Upper lobe of left lung (tissue), 4 donors: Measurements from ENCODE around the gene SMURF2.

Experiments
- CTCF ChIP-seq, 6 experiments: fragments of 450-650 bp in 4 of 6; fragments of 200-600 bp in 2 of 6; sonication (generic) in 2 of 6; IDR thresholded peaks; one replicate each; pipeline ENCODE4 v1.5.1; 2016 to 2019; ENCODE audit warnings: antibody characterized with exemption in 6 of 6
- EP300 ChIP-seq, 4 donors: sonication (generic); formaldehyde crosslinking; IDR thresholded peaks; one replicate each; pipeline ENCODE4 v1.5.1; 2017; ENCODE audit warnings: antibody characterized with exemption in 4 of 4, control low read depth in 2 of 4
- POLR2A ChIP-seq, 4 donors: fragments of 450-650 bp; IDR thresholded peaks; one replicate each; pipeline ENCODE4 v1.5.1; 2016 to 2017; ENCODE audit warnings: antibody characterized with exemption in 4 of 4, mild to moderate bottlenecking in 2 of 4
- POLR2AphosphoS5 ChIP-seq, 2 donors: sonication (generic); formaldehyde crosslinking; IDR thresholded peaks; one replicate each; pipeline ENCODE4 v1.5.1; 2017; ENCODE audit warnings: antibody characterized with exemption in 2 of 2

GRCh38 chr17:64551461-64551860 lies 110.6 kb downstream of the SMURF2 start:
- TF ChIP-seq CTCF (IDR thresholded peaks at IDR 0.05) (no peak), POLR2A (IDR thresholded peaks at IDR 0.05) (no peak), POLR2AphosphoS5 (IDR thresholded peaks at IDR 0.05) (no peak), EP300 (IDR thresholded peaks at IDR 0.05) (no peak)
